Progenitor cell of endocrine pancreas (in vitro differentiated cells): ENCODE measurements around the gene ARRB1. TPM values are rescaled to one million over a fixed set of nuclear protein-coding genes. Genes with fewer than 3 reads are reported as not detected.

Experiments
- DNase-seq: peaks from one replicate; pipeline ENCODE4 v3.0.0; 2021; ENCODE audit warnings: low spot score; ENCODE audit not compliant: unreplicated experiment
- H3K27ac Mint-ChIP-seq: 2 replicates; pipeline ENCODE4 v1.8.0; 2021; ENCODE audit warnings: mild to moderate bottlenecking, moderate library complexity, mixed read lengths
- H3K27me3 Mint-ChIP-seq: 2 replicates; pipeline ENCODE4 v1.8.0; 2021; ENCODE audit warnings: mixed read lengths
- H3K36me3 Mint-ChIP-seq: 2 replicates; pipeline ENCODE4 v1.8.0; 2022; ENCODE audit warnings: mixed read lengths; ENCODE audit not compliant: insufficient read depth
- H3K4me1 Mint-ChIP-seq: 2 replicates; pipeline ENCODE4 v1.8.0; 2021; ENCODE audit warnings: low read depth, mixed read lengths
- H3K4me3 Mint-ChIP-seq: 2 replicates; pipeline ENCODE4 v1.8.0; 2021; ENCODE audit warnings: low read depth, mild to moderate bottlenecking, moderate library complexity, mixed read lengths
- H3K9me3 Mint-ChIP-seq: 2 replicates; pipeline ENCODE4 v1.8.0; 2021; ENCODE audit warnings: low read depth, mixed read lengths
- CTCF ChIP-seq: fragments of 200-600 bp; sonication (generic); IDR thresholded peaks from one replicate; pipeline ENCODE4 v1.5.0; 2021; ENCODE audit warnings: antibody characterized with exemption, mild to moderate bottlenecking; ENCODE audit not compliant: unreplicated experiment
- total RNA-seq: library from RNA; stranded (reverse); gene quantifications from 2 replicates; pipeline ENCODE4 v1.2.1, GENCODE V29; 2021

Gene ARRB1
- total RNA-seq, 1 donor from 2014 or later = 32.5 TPM

GRCh38 chr11:75389925-75390324, 38.5 kb upstream of the ARRB1 start:
- Mint-ChIP-seq H3K27ac (no peak overlapping the region), H3K27me3 (peaks cover 3% of the 10 kb centered on the region), H3K4me3 (no peak overlapping the region), H3K4me1 (no peaks in the 10 kb centered on the region), H3K9me3 (no peaks in the 10 kb centered on the region), H3K36me3 (no peaks in the 10 kb centered on the region)
- no peak for DNase-seq
- no peak for TF ChIP-seq CTCF

- H3K27ac Mint-ChIP-seq = no peak overlapping the region
- no peaks in the 10 kb centered on the region for H3K9me3 Mint-ChIP-seq
- peaks cover 3% of the 10 kb centered on the region for H3K27me3 Mint-ChIP-seq
- no peaks in the 10 kb centered on the region for H3K36me3 Mint-ChIP-seq
- TF ChIP-seq CTCF = no peak
- no peaks in the 10 kb centered on the region for H3K4me1 Mint-ChIP-seq
- no peak for DNase-seq
- H3K4me3 Mint-ChIP-seq = no peak overlapping the region
Measured at GRCh38 chr11:75389276-75389605, 37.8 kb upstream of the ARRB1 start.

GRCh38 chr11:75388386-75389275, 37.2 kb upstream of the ARRB1 start:
- Mint-ChIP-seq H3K27me3 (peaks cover 3% of the 10 kb centered on the region), H3K4me1 (no peaks in the 10 kb centered on the region), H3K27ac (no peak overlapping the region), H3K9me3 (no peaks in the 10 kb centered on the region), H3K36me3 (no peaks in the 10 kb centered on the region), H3K4me3 (no peak overlapping the region)
- TF ChIP-seq CTCF = peak; percentile 86
- peak; percentile 26 for DNase-seq

GRCh38 chr11:75387736-75388294, 36.4 kb upstream of the ARRB1 start:
- no peak for TF ChIP-seq CTCF
- no peaks in the 10 kb centered on the region for H3K4me1 Mint-ChIP-seq
- H3K27me3 Mint-ChIP-seq = peaks cover 3% of the 10 kb centered on the region
- no peak for DNase-seq
- H3K27ac Mint-ChIP-seq = no peak overlapping the region
- H3K4me3 Mint-ChIP-seq = no peak overlapping the region
- H3K36me3 Mint-ChIP-seq = no peaks in the 10 kb centered on the region
- H3K9me3 Mint-ChIP-seq = no peaks in the 10 kb centered on the region

GRCh38 chr11:75386942-75387630, 35.6 kb upstream of the ARRB1 start:
- no peaks in the 10 kb centered on the region for H3K9me3 Mint-ChIP-seq
- no peak overlapping the region for H3K4me3 Mint-ChIP-seq
- peaks cover 3% of the 10 kb centered on the region for H3K27me3 Mint-ChIP-seq
- H3K4me1 Mint-ChIP-seq = no peaks in the 10 kb centered on the region
- no peak for TF ChIP-seq CTCF
- H3K27ac Mint-ChIP-seq = peak overlapping the region; percentile 67
- DNase-seq = no peak
- H3K36me3 Mint-ChIP-seq = no peaks in the 10 kb centered on the region
